Ramos (cell line): ENCODE measurements around the gene FIZ1.

Experiments used
- in situ Hi-C: fragments of 300-500 bp; cut with MboI; formaldehyde crosslinking; loops from one replicate; pipeline ENCODE4 v1.14.3; 2022; ENCODE audit warnings: low sequenced_read_pairs; ENCODE audit not compliant: unreplicated experiment

Gene FIZ1

GRCh38 chr19:55616395-55616875 is 17.1 kb upstream of the FIZ1 start:
- in situ Hi-C loops, result no loop called here

- in situ Hi-C loops, result no loop called here
These were observed 16.5 kb upstream of the FIZ1 start for GRCh38 chr19:55615543-55616394.

GRCh38 chr19:55614711-55615542 is 15.6 kb upstream of the FIZ1 start:
- in situ Hi-C loops, result no loop called here

- in situ Hi-C loops, result no loop called here
These were observed 14.8 kb upstream of the FIZ1 start for GRCh38 chr19:55613930-55614710.

- in situ Hi-C loops, result no loop called here
These were observed 14.1 kb upstream of the FIZ1 start for GRCh38 chr19:55613396-55613795.

- in situ Hi-C loops, result no loop called here
These were observed 12.8 kb upstream of the FIZ1 start for GRCh38 chr19:55611983-55612645.

GRCh38 chr19:55611300-55611982 is 12.1 kb upstream of the FIZ1 start:
- in situ Hi-C loops, result no loop called here

- in situ Hi-C loops, result no loop called here
These were observed 10.0 kb upstream of the FIZ1 start for GRCh38 chr19:55609326-55609725.

- in situ Hi-C loops, result no loop called here
These were observed 7.5 kb upstream of the FIZ1 start for GRCh38 chr19:55606817-55607216.

- in situ Hi-C loops, result no loop called here
These were observed 7.1 kb upstream of the FIZ1 start for GRCh38 chr19:55606471-55606787.

GRCh38 chr19:55605637-55606470 is 6.5 kb upstream of the FIZ1 start, which contains the start of gene ZNF865:
ZNF865 (plus strand) TSS chr19:55605647; CDS start chr19:55613619, 7,972 bp downstream.
- in situ Hi-C loops, result no loop called here

- in situ Hi-C loops, result no loop called here
These were observed 5.9 kb upstream of the FIZ1 start for GRCh38 chr19:55605207-55605636.

- in situ Hi-C loops, result no loop called here
These were observed 4.4 kb upstream of the FIZ1 start for GRCh38 chr19:55603581-55604292.

GRCh38 chr19:55603115-55603514 is 3.8 kb upstream of the FIZ1 start:
- in situ Hi-C loops, result no loop called here

- in situ Hi-C loops, result no loop called here
These were observed 3.0 kb upstream of the FIZ1 start for GRCh38 chr19:55602104-55603001.

- in situ Hi-C loops, result no loop called here
These were observed 1.8 kb upstream of the FIZ1 start for GRCh38 chr19:55601084-55601483.

- in situ Hi-C loops, result no loop called here
These were observed 1.3 kb upstream of the FIZ1 start for GRCh38 chr19:55600662-55601028.
